PC-9 (cell line): ENCODE results near the gene KHK.

Experiments used
- EZH2 ChIP-seq: fragments of 200-600 bp; sonication (generic); IDR thresholded peaks from 2 replicates; pipeline ENCODE4 v1.8.0; 2017; ENCODE audit warnings: antibody characterized with exemption, low read depth
- TF ChIP-seq, protein P1 (sequence below): fragments of 200-600 bp; sonication (generic); conservative IDR thresholded peaks from 2 replicates; pipeline ENCODE4 v1.6.1; 2017; ENCODE audit warnings: mixed run types, antibody characterized with exemption, mild to moderate bottlenecking, moderate library complexity

DNA sequence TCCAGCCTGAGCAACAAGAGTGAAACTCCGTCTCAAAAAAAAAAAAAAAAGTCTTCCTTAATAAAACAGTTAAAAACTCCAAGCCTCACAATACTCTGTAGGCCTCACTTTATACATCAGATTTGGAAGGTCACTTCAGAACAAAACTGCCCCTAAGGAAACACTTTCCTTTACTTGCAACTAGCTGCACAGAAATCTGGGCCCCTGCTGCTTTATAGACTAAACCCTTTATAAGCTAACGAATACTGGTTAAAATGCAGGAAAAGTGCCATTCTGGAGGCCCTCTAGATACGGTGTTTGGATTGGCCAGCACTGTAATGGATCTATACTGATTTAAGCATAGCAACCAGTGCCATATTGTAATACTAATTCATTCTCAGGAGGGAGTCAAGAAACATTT, 38.5 kb downstream of the KHK start:
- TF ChIP-seq, protein P1, sequence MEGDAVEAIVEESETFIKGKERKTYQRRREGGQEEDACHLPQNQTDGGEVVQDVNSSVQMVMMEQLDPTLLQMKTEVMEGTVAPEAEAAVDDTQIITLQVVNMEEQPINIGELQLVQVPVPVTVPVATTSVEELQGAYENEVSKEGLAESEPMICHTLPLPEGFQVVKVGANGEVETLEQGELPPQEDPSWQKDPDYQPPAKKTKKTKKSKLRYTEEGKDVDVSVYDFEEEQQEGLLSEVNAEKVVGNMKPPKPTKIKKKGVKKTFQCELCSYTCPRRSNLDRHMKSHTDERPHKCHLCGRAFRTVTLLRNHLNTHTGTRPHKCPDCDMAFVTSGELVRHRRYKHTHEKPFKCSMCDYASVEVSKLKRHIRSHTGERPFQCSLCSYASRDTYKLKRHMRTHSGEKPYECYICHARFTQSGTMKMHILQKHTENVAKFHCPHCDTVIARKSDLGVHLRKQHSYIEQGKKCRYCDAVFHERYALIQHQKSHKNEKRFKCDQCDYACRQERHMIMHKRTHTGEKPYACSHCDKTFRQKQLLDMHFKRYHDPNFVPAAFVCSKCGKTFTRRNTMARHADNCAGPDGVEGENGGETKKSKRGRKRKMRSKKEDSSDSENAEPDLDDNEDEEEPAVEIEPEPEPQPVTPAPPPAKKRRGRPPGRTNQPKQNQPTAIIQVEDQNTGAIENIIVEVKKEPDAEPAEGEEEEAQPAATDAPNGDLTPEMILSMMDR, result no peak
- TF ChIP-seq EZH2, result no peak
